Measurements from ENCODE around the gene MAST3.

MAST3 gene

GRCh38 chr19:18112989-18113478 is 15.5 kb downstream of the MAST3 start:
- DNase-seq (ENCODE audit: low spot score), result peak; percentile 91

- DNase-seq (ENCODE audit: low spot score), result no peak
Observed at GRCh38 chr19:18113827-18114226, 16.2 kb downstream of the MAST3 start.

- no peak for DNase-seq (ENCODE audit: low spot score)
Observed at GRCh38 chr19:18114483-18114882, 16.9 kb downstream of the MAST3 start.

- no peak for DNase-seq (ENCODE audit: low spot score)
Observed at GRCh38 chr19:18117364-18117691, 19.8 kb downstream of the MAST3 start.

- DNase-seq (ENCODE audit: low spot score), result peak; percentile 82
Observed at GRCh38 chr19:18117692-18118378, 20.3 kb downstream of the MAST3 start.

- DNase-seq (ENCODE audit: low spot score), result no peak
Observed at GRCh38 chr19:18118420-18119012, 20.9 kb downstream of the MAST3 start.

- no peak for DNase-seq (ENCODE audit: low spot score)
Observed at GRCh38 chr19:18119013-18119716, 21.6 kb downstream of the MAST3 start.

GRCh38 chr19:18119717-18120105 is 22.1 kb downstream of the MAST3 start:
- DNase-seq (ENCODE audit: low spot score), result no peak

GRCh38 chr19:18120127-18120526 is 22.5 kb downstream of the MAST3 start:
- no peak for DNase-seq (ENCODE audit: low spot score)

- DNase-seq (ENCODE audit: low spot score), result no peak
Observed at GRCh38 chr19:18121166-18121565, 23.6 kb downstream of the MAST3 start.

GRCh38 chr19:18122424-18122823 is 24.8 kb downstream of the MAST3 start:
- no peak for DNase-seq (ENCODE audit: low spot score)

- DNase-seq (ENCODE audit: low spot score), result no peak
Observed at GRCh38 chr19:18122860-18123795, 25.6 kb downstream of the MAST3 start.

GRCh38 chr19:18123819-18124218 is 26.2 kb downstream of the MAST3 start:
- no peak for DNase-seq (ENCODE audit: low spot score)

GRCh38 chr19:18126097-18126496 is 28.5 kb downstream of the MAST3 start:
- no peak for DNase-seq (ENCODE audit: low spot score)

GRCh38 chr19:18128044-18128443 is 30.5 kb downstream of the MAST3 start:
- DNase-seq (ENCODE audit: low spot score), result no peak

GRCh38 chr19:18128805-18129204 is 31.2 kb downstream of the MAST3 start:
- DNase-seq (ENCODE audit: low spot score), result no peak

- no peak for DNase-seq (ENCODE audit: low spot score)
Observed at GRCh38 chr19:18130523-18131242, 33.1 kb downstream of the MAST3 start.

- no peak for DNase-seq (ENCODE audit: low spot score)
Observed at GRCh38 chr19:18131841-18132596, 34.4 kb downstream of the MAST3 start.

GRCh38 chr19:18135712-18136584 is 38.4 kb downstream of the MAST3 start:
- no peak for DNase-seq (ENCODE audit: low spot score)

- no peak for DNase-seq (ENCODE audit: low spot score)
Observed at GRCh38 chr19:18137242-18137641, 39.7 kb downstream of the MAST3 start.
